Upper lobe of right lung (tissue), 1 donor: Measurements from ENCODE around the gene BPIFA1. TPM values are rescaled to one million over a fixed set of nuclear protein-coding genes. Genes with fewer than 3 reads are reported as not detected.
A peak's percentile ranks its signal among the peaks of the same experiment; 100 is the strongest.

ENCODE experiments used
- ATAC-seq: fragments of 200-7000 bp; cut with Tn5 transposase; one replicate; pipeline ENCODE4 v1.9.1; 2020; ENCODE audit warnings: mild to moderate bottlenecking, moderate library complexity
- DNase-seq: peaks from one replicate; pipeline ENCODE4 v3.0.0-alpha.2; 2020
- H3K27ac ChIP-seq: fragments of 200-600 bp; one replicate; pipeline ENCODE4 v1.8.0; 2022
- H3K27me3 ChIP-seq: fragments of 200-600 bp; one replicate; pipeline ENCODE4 v1.8.0; 2022; ENCODE audit warnings: mild to moderate bottlenecking
- H3K36me3 ChIP-seq: fragments of 200-600 bp; one replicate; pipeline ENCODE4 v1.8.0; 2022
- H3K4me1 ChIP-seq: fragments of 200-600 bp; one replicate; pipeline ENCODE4 v1.8.0; 2022
- H3K4me3 ChIP-seq: fragments of 200-600 bp; one replicate; pipeline ENCODE4 v1.8.0; 2022; ENCODE audit warnings: mild to moderate bottlenecking
- H3K9me3 ChIP-seq: fragments of 200-600 bp; one replicate; pipeline ENCODE4 v1.8.0; 2022
- intact Hi-C: fragments of 100-400 bp; cut with DNase I; formaldehyde crosslinking; loops from one replicate; pipeline ENCODE4 v1.11.0; 2022
- total RNA-seq: library from RNA; stranded (reverse); fragmentation: NEBNext Ultra II Directional; extraction: Animal tissue kit (Norgen Biotek cat#: 25700); gene quantifications from one replicate; pipeline ENCODE4 v1.2.1, GENCODE V29; 2021
- TF ChIP-seq, protein P1 (sequence below): fragments of 200-600 bp; IDR thresholded peaks from one replicate; pipeline ENCODE4 v1.8.0; 2022; ENCODE audit warnings: antibody characterized with exemption
- donor health status: DM: no; HTN: yes; CAD: no; lungs with severe emphysema.

BPIFA1 gene
- total RNA-seq, 1 donor from 2014 or later: not detected

DNA sequence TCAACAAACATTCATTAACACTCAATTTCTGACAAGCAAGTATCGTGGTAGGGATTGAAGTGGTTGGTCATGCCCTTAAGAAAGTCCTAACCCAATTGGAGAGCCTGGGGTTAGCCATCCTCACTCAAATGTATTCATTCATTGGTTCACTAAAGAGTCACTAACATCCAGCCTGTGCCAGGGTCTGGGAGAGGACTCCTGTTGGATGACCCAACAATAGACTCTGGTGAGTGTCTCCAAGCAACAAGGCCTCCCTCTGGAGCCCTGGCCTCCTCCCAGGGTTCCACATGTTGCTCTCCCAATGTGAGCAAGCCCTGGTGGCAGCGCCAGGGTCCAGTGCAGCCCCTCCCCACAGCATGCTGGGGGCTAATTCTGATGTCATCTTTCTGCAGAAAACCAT, 18.7 kb upstream of the BPIFA1 start, which contains the start of gene BPIFA3:
BPIFA3 (plus strand) TSS at position 301 of the 400 bp plus-strand sequence. CDS start 185 bp downstream, outside the sequence.
- TF ChIP-seq, protein P1, sequence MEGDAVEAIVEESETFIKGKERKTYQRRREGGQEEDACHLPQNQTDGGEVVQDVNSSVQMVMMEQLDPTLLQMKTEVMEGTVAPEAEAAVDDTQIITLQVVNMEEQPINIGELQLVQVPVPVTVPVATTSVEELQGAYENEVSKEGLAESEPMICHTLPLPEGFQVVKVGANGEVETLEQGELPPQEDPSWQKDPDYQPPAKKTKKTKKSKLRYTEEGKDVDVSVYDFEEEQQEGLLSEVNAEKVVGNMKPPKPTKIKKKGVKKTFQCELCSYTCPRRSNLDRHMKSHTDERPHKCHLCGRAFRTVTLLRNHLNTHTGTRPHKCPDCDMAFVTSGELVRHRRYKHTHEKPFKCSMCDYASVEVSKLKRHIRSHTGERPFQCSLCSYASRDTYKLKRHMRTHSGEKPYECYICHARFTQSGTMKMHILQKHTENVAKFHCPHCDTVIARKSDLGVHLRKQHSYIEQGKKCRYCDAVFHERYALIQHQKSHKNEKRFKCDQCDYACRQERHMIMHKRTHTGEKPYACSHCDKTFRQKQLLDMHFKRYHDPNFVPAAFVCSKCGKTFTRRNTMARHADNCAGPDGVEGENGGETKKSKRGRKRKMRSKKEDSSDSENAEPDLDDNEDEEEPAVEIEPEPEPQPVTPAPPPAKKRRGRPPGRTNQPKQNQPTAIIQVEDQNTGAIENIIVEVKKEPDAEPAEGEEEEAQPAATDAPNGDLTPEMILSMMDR: no peak
- intact Hi-C loops: no loop called here

DNA sequence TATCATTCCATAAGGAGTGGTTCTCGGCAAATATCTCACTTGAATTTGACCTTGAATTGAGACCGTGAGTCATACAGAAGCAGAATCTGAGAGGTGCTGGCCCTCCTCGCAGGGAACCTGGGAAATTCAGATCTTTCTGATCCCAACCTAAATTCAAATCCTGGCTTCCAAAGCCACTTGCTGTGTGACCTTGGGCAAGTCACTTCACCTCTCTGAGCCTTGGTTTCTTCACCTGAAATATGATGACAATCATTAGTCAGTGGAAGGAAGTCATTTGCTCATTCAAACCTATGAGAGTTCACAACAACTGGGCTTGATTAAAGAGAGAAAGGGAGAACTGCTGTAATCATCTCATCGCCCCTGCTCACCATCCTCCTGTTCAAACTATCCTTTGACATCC, 11.4 kb upstream of the BPIFA1 start:
- Histone ChIP-seq H3K9me3 (no peaks in the 10 kb centered on the region), H3K36me3 (no peaks in the 10 kb centered on the region), H3K4me3 (no peak overlapping the region), H3K4me1 (no peaks in the 10 kb centered on the region), H3K27ac (no peak overlapping the region), H3K27me3 (no peaks in the 10 kb centered on the region)
- ATAC-seq: no peak
- TF ChIP-seq, protein P1: no peak
- intact Hi-C loops: no loop called here
- no peak for DNase-seq

More for the DNA sequence above, 18.7 kb upstream of the BPIFA1 start, which contains the start of gene BPIFA3:
- H3K4me1 ChIP-seq: no peaks in the 10 kb centered on the region
- H3K4me3 ChIP-seq: no peak within 1 kb of the TSS
- DNase-seq (no peak), ATAC-seq (no peak)
- no peak within 1 kb of the TSS for H3K27ac ChIP-seq
- no peaks in the 10 kb centered on the region for H3K9me3 ChIP-seq
- H3K27me3 ChIP-seq: peaks cover 9% of the 10 kb centered on the region
- no peaks in the 10 kb centered on the region for H3K36me3 ChIP-seq

DNA sequence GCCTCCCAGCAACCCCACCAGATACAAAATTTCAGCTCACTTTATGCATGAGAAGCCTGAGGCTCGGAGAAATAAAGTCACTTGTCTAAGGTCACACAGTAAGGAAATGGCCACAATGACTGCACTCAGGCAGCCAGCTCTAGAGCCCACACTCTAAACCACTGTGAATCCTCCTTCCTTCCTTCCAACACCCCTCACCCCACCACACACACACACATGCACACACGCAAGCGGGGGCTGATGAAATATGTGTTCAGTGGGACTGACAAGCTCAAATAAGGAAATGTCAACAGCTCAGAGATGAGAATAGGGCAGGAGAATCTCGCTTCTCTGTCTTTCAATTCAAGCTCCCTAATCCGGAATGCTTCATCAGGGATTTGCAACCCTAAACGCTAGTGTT, 6.0 kb upstream of the BPIFA1 start:
- DNase-seq (no peak), ATAC-seq (no peak)
- Histone ChIP-seq H3K9me3 (no peaks in the 10 kb centered on the region), H3K4me1 (no peaks in the 10 kb centered on the region), H3K27me3 (no peaks in the 10 kb centered on the region), H3K4me3 (no peak overlapping the region), H3K27ac (no peak overlapping the region), H3K36me3 (no peaks in the 10 kb centered on the region)
- intact Hi-C loops: no loop called here
- TF ChIP-seq, protein P1: no peak

DNA sequence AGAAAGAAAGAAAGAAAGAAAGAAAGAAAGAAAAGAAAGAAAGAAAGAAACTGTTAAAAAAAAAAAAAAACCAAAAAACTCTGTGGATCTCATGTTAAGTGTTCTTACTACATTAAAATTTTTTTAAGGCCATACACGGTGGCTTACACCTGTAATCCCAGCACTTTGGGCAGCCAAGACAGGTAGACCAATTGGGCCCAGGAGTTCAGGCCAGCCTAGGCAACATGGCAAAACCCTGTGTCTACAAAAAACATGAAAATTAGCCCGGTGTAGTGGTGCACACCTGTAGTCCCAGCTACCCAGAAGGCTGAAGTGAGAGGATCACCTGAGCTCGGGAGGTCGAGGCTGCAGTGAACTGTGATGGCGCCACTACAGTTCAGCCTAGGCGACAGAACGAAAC, 4.6 kb upstream of the BPIFA1 start:
- TF ChIP-seq, protein P1: no peak
- no peak overlapping the region for H3K4me3 ChIP-seq
- no peaks in the 10 kb centered on the region for H3K9me3 ChIP-seq
- intact Hi-C loops: no loop called here
- no peaks in the 10 kb centered on the region for H3K4me1 ChIP-seq
- no peak for ATAC-seq
- no peaks in the 10 kb centered on the region for H3K36me3 ChIP-seq
- H3K27ac ChIP-seq: no peak overlapping the region
- DNase-seq: no peak
- H3K27me3 ChIP-seq: no peaks in the 10 kb centered on the region

DNA sequence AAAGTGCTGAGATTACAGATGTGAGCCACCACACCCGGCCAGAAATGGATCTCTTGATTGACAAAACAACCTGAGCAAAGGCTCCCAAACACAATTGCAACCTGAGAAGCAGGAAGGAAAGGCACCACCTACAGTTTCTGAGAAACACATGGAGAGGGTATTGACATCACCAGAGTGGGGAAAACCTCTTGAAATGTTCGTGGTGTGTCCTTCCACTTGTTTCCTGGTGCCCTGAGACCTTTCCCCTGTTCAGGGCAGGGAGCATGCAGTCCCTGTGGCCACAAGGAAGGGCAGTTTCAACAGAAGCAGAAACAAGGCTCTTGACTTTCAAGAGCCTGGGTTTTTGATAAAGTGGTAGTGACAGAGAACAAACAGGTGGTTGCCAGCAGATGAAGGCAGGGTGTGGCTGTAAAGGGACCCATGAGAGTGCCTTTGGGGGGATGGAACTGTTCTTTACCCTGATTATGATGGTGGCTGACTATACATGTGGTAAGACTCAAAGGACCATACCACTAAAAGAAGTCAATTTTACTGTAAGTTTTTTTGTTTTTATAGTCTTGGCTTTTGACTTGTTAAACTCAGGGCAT, 3.2 kb upstream of the BPIFA1 start:
- H3K36me3 ChIP-seq: no peaks in the 10 kb centered on the region
- no peaks in the 10 kb centered on the region for H3K27me3 ChIP-seq
- H3K4me1 ChIP-seq: no peaks in the 10 kb centered on the region
- no peak overlapping the region for H3K4me3 ChIP-seq
- intact Hi-C loops: no loop called here
- no peaks in the 10 kb centered on the region for H3K9me3 ChIP-seq
- ATAC-seq: peak; percentile 94
- DNase-seq: peak; percentile 68
- TF ChIP-seq, protein P1: no peak
- no peak overlapping the region for H3K27ac ChIP-seq
